PC-9 (cell line): Measurements from ENCODE around the gene LIN28A. TPM values are rescaled to one million over a fixed set of nuclear protein-coding genes. Genes with fewer than 3 reads are reported as not detected.

Source experiments
- Bru-seq: library from RNA; stranded (reverse); fragments of 400-500 nt; gene quantifications from one replicate; lab custom pipeline; 2021; lab: Mats Ljungman, UMichigan
- BruChase-seq, 2 experiments: library from RNA; stranded (reverse); fragments of 400-500 nt; gene quantifications; one replicate each; lab custom pipeline; 2021; lab: Mats Ljungman, UMichigan
- BruUV-seq: library from RNA; stranded (reverse); fragments of 400-500 nt; replicated peaks from 2 replicates; lab custom pipeline; 2021; lab: Mats Ljungman, UMichigan
- CTCF ChIA-PET: fragments of 300-600 bp; sonication (Branson Sonifier 250); formaldehyde crosslinking; loops from one replicate; lab custom pipeline; 2022; ENCODE audit warnings: antibody characterized with exemption; lab: Charles Lee
- POLR2A ChIA-PET: fragments of 300-600 bp; sonication (Branson Sonifier 250); formaldehyde crosslinking; loops from one replicate; lab custom pipeline; 2022; ENCODE audit warnings: antibody characterized with exemption; ENCODE audit not compliant: unreplicated experiment; lab: Charles Lee
- DNase-seq, 2 experiments: peaks; one replicate each; pipeline versions ENCODE4 v3.0.0 to v3.0.0-alpha.2; 2015 to 2022; ENCODE audit warnings: mixed read lengths in 1 of 2
- H2AFZ ChIP-seq: fragments of 200-600 bp; sonication (generic); 2 replicates; pipeline ENCODE4 v1.8.1; 2017; ENCODE audit warnings: antibody characterized with exemption
- H3F3A ChIP-seq: fragments of 200-600 bp; sonication (generic); 2 replicates; pipeline ENCODE4 v1.8.1; 2017; ENCODE audit warnings: antibody characterized with exemption, mild to moderate bottlenecking, low read depth; ENCODE audit not compliant: insufficient read depth
- H3K27ac ChIP-seq: fragments of 200-600 bp; sonication (generic); 2 replicates; pipeline ENCODE4 v1.6.1; 2016; ENCODE audit warnings: mixed run types
- H3K27me3 ChIP-seq: fragments of 200-600 bp; sonication (generic); 2 replicates; pipeline ENCODE4 v1.6.1; 2016; ENCODE audit warnings: low read depth, mixed run types; ENCODE audit not compliant: insufficient read depth
- H3K36me3 ChIP-seq: fragments of 200-600 bp; sonication (generic); 2 replicates; pipeline ENCODE4 v1.6.1; 2016; ENCODE audit warnings: low read depth, mixed run types
- H3K4me1 ChIP-seq: fragments of 200-600 bp; sonication (generic); replicated peaks from 2 replicates; pipeline ENCODE4 v1.6.1; 2016; ENCODE audit warnings: mixed run types; ENCODE audit not compliant: insufficient read depth
- H3K4me2 ChIP-seq: fragments of 200-600 bp; sonication (generic); 2 replicates; pipeline ENCODE4 v1.6.1; 2017; ENCODE audit warnings: mixed run types
- H3K4me3 ChIP-seq: fragments of 200-600 bp; sonication (generic); 2 replicates; pipeline ENCODE4 v1.6.1; 2016; ENCODE audit warnings: mixed run types
- H3K79me2 ChIP-seq: fragments of 200-600 bp; sonication (generic); 2 replicates; pipeline ENCODE4 v1.6.1; 2017; ENCODE audit warnings: low read depth, mixed run types
- H3K9me2 ChIP-seq: fragments of 200-600 bp; sonication (generic); 2 replicates; pipeline ENCODE4 v1.8.1; 2017; ENCODE audit warnings: mild to moderate bottlenecking; ENCODE audit not compliant: insufficient read depth
- H3K9me3 ChIP-seq: fragments of 200-600 bp; sonication (generic); 2 replicates; pipeline ENCODE4 v1.8.1; 2016; ENCODE audit warnings: low read depth; ENCODE audit not compliant: insufficient read depth
- H4K20me1 ChIP-seq: fragments of 200-600 bp; sonication (generic); 2 replicates; pipeline ENCODE4 v1.8.1; 2017; ENCODE audit not compliant: insufficient read depth
- CTCF ChIP-seq: fragments of 200-600 bp; sonication (generic); conservative IDR thresholded peaks from 2 replicates; pipeline ENCODE4 v1.6.1; 2017; ENCODE audit warnings: mixed run types, antibody characterized with exemption, mild to moderate bottlenecking, moderate library complexity
- EZH2 ChIP-seq: fragments of 200-600 bp; sonication (generic); IDR thresholded peaks from 2 replicates; pipeline ENCODE4 v1.8.0; 2017; ENCODE audit warnings: antibody characterized with exemption, low read depth
- intact Hi-C: fragments of 100-400 bp; cut with micrococcal nuclease; formaldehyde crosslinking; loops from one replicate; pipeline ENCODE4 v1.10.0; 2022; ENCODE audit not compliant: unreplicated experiment
- long read RNA-seq: library from polyadenylated mRNA; stranded (forward); transcript quantifications from one replicate; pipeline ENCODE4 v2.0.0, GENCODE V29; 2022
- total RNA-seq: library from RNA; stranded (reverse); gene quantifications from 2 replicates; pipeline ENCODE4 v1.2.3, GENCODE V29; 2021

Gene LIN28A
- total RNA-seq (not detected in 2 replicates), Bru-seq, nascent RNA (percentile 7 among the genes with signal in this experiment), BruChase-seq, experiment 1, labeled RNA remaining after a 2-hour chase (not detected), BruChase-seq, experiment 2, labeled RNA remaining after a 6-hour chase (not detected)
- long read RNA-seq: 0 reads

GRCh38 chr1:26410706-26411623, at the start of gene LIN28A:
Gene LIN28A, plus strand, starts transcription at chr1:26410817. Its CDS starts 75 bp downstream, at chr1:26410892.
- CTCF ChIA-PET: interaction anchor here (0.5 kb wide), 1 partner anchor 17 kb away, joined by 3 read pairs; no protein-coding TSS in a partner anchor
- no peak within 1 kb of the TSS for H3K4me3 ChIP-seq
- H3F3A ChIP-seq: peaks cover 4% of the 10 kb centered on the region; the same call in 1 of the 2 replicates
- H3K27ac ChIP-seq: no peak within 1 kb of the TSS
- no peak within 1 kb of the TSS for H2AFZ ChIP-seq
- no peaks in the 10 kb centered on the region for H4K20me1 ChIP-seq
- no peaks in the 10 kb centered on the region for H3K79me2 ChIP-seq
- H3K27me3 ChIP-seq: no peaks in the 10 kb centered on the region
- H3K9me3 ChIP-seq: no peaks in the 10 kb centered on the region
- intact Hi-C loops: loop anchor here (10.0 kb wide), 1 partner anchor 236 kb away; the partner anchor contains the start of genes CNKSR1 and ZNF593OS
- no peaks in the 10 kb centered on the region for H3K36me3 ChIP-seq
- BruUV-seq: no TSS peak
- H3K4me2 ChIP-seq: no peak within 1 kb of the TSS
- no peak for DNase-seq
- no peaks in the 10 kb centered on the region for H3K4me1 ChIP-seq
- POLR2A ChIA-PET: interaction anchor here (0.6 kb wide), 1 partner anchor 363 kb away, joined by 5 read pairs; no protein-coding TSS in a partner anchor
- H3K9me2 ChIP-seq: no peaks in the 10 kb centered on the region
- no peak for TF ChIP-seq CTCF
- no peak for TF ChIP-seq EZH2

GRCh38 chr1:26361605-26362122, 49.0 kb upstream of the LIN28A start:
- Histone ChIP-seq H3K36me3 (no peaks in the 10 kb centered on the region), H3K4me2 (no peak overlapping the region), H3F3A (peaks cover 23% of the 10 kb centered on the region), H3K27me3 (no peaks in the 10 kb centered on the region), H4K20me1 (no peaks in the 10 kb centered on the region), H3K9me3 (no peaks in the 10 kb centered on the region), H3K79me2 (no peaks in the 10 kb centered on the region), H3K9me2 (no peaks in the 10 kb centered on the region), H2AFZ (no peak overlapping the region), H3K4me1 (peaks cover 27% of the 10 kb centered on the region), H3K27ac (no peak overlapping the region), H3K4me3 (no peak overlapping the region)
- no TSS peak for BruUV-seq
- DNase-seq: no peak
- ChIA-PET CTCF (no interaction called here), POLR2A (no interaction called here)
- no peak for TF ChIP-seq CTCF
- no peak for TF ChIP-seq EZH2
- intact Hi-C loops: loop anchor here (5.0 kb wide), 2 partner anchors 56 to 124 kb away; no protein-coding TSS in a partner anchor

GRCh38 chr1:26362331-26362730, 48.3 kb upstream of the LIN28A start:
- Histone ChIP-seq H3K36me3 (no peaks in the 10 kb centered on the region), H3K27me3 (no peaks in the 10 kb centered on the region), H3K4me2 (no peak overlapping the region), H3K79me2 (no peaks in the 10 kb centered on the region), H3K27ac (no peak overlapping the region), H3K9me3 (no peaks in the 10 kb centered on the region), H4K20me1 (no peaks in the 10 kb centered on the region), H3K4me3 (no peak overlapping the region), H2AFZ (no peak overlapping the region), H3K9me2 (no peaks in the 10 kb centered on the region), H3F3A (peaks cover 19% of the 10 kb centered on the region), H3K4me1 (peaks cover 21% of the 10 kb centered on the region)
- CTCF ChIA-PET: interaction anchor here (1.8 kb wide), 1 partner anchor 78 kb away, joined by 5 read pairs; no protein-coding TSS in a partner anchor
- BruUV-seq: no TSS peak
- intact Hi-C loops: loop anchor here (5.0 kb wide), 2 partner anchors 55 to 125 kb away; no protein-coding TSS in a partner anchor
- POLR2A ChIA-PET: no interaction called here
- no peak for DNase-seq
- TF ChIP-seq CTCF (no peak), EZH2 (no peak)
